GM21390 (cell line): ENCODE results near the gene KCTD5.

Experiments used
- ATAC-seq: cut with Tn5 transposase; IDR thresholded peaks from one replicate; pipeline ENCODE4 v1.9.1; 2021; ENCODE audit not compliant: unreplicated experiment

The KCTD5 gene

GRCh38 chr16:2708955-2709587 is 26.7 kb downstream of the KCTD5 start:
- no peak for ATAC-seq

GRCh38 chr16:2709588-2709984 is 27.3 kb downstream of the KCTD5 start:
- ATAC-seq, result no peak

- ATAC-seq, result no peak
These were observed 27.8 kb downstream of the KCTD5 start for GRCh38 chr16:2710021-2710710.

- no peak for ATAC-seq
These were observed 28.4 kb downstream of the KCTD5 start for GRCh38 chr16:2710711-2711231.

- ATAC-seq, result no peak
These were observed 29.2 kb downstream of the KCTD5 start for GRCh38 chr16:2711370-2712062.

GRCh38 chr16:2712063-2712441 is 29.7 kb downstream of the KCTD5 start:
- ATAC-seq, result no peak

- ATAC-seq, result no peak
These were observed 30.2 kb downstream of the KCTD5 start for GRCh38 chr16:2712546-2712945.

GRCh38 chr16:2713523-2713922 is 31.2 kb downstream of the KCTD5 start:
- ATAC-seq, result no peak

- ATAC-seq, result no peak
These were observed 31.9 kb downstream of the KCTD5 start for GRCh38 chr16:2713985-2714774.

GRCh38 chr16:2715064-2715463 is 32.7 kb downstream of the KCTD5 start:
- ATAC-seq, result no peak

- ATAC-seq, result no peak
These were observed 33.2 kb downstream of the KCTD5 start for GRCh38 chr16:2715519-2715918.

- no peak for ATAC-seq
These were observed 33.9 kb downstream of the KCTD5 start for GRCh38 chr16:2715966-2716885.

- ATAC-seq, result no peak
These were observed 34.6 kb downstream of the KCTD5 start for GRCh38 chr16:2716948-2717347.

- no peak for ATAC-seq
These were observed 35.3 kb downstream of the KCTD5 start for GRCh38 chr16:2717383-2718263.

- no peak for ATAC-seq
These were observed 37.2 kb downstream of the KCTD5 start for GRCh38 chr16:2719328-2720063.

- ATAC-seq, result no peak
These were observed 37.7 kb downstream of the KCTD5 start, which contains the start of gene PRSS27 for GRCh38 chr16:2720064-2720457. PRSS27 (minus strand) TSS chr16:2720224; CDS start chr16:2720160, 64 bp downstream.

GRCh38 chr16:2720719-2721633 is 38.7 kb downstream of the KCTD5 start:
- ATAC-seq, result peak; percentile 76
